Kidney tubule cell (primary cell): ENCODE measurements around the gene EWSR1.

Experiments
- DNase-seq: peaks from one replicate; pipeline ENCODE4 v3.0.0-alpha.2; 2018; ENCODE audit warnings: low spot score

EWSR1 gene

DNA sequence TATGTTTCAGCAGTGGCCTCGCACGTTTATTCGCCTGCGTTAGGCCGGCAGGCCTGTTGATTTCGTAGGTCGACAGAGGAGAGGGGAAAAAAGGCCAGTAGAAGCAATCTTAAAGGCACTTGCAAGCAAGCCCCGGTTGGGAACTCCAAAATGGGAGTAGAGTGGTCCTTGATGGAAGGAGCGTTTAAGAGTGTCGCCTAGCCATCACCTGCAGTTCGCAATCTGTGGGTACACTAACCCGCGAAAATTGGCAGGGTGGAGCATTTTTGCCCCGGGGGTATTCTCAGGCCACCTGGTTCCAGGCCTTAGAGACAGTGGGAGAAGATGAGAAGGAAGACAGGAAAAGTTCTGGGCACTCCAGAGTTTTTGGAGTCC is 1.1 kb downstream of the EWSR1 start:
- DNase-seq = no peak

DNA sequence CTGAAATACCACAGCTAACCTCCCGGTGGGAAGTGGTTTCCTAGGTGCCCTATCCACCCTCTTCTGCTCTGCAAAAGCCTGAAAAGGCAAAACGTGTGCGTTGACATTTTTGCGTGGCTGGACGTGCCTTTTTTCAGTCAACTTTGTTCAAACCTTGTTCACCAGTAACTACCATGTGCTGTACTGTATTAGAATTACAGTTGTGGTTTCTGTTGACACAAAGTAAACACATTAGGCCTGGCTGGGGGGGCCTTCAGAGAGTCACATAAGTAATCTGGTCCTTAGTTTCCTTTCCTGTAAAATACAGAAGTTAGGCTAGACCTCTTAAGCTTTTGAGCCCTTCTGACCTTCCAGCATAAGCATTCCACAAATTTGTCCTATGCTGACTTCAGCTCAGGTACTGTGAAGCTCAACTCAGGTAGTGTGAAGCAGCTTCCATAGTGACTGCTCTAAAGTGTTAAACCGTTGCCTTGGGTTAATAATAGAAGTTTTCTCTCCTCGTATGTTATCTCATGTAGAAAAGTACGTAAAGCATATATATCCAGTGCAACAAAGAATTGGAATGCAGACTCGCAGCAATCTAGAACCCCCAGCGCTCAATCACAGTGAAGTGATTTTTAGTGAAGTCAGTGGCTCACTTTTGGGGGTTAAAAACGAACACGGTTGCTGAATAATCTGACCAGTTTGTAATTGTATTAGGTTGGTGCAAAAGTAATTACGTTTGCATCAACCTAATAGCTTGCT is 1.8 kb downstream of the EWSR1 start:
- peak; percentile 29 for DNase-seq

DNA sequence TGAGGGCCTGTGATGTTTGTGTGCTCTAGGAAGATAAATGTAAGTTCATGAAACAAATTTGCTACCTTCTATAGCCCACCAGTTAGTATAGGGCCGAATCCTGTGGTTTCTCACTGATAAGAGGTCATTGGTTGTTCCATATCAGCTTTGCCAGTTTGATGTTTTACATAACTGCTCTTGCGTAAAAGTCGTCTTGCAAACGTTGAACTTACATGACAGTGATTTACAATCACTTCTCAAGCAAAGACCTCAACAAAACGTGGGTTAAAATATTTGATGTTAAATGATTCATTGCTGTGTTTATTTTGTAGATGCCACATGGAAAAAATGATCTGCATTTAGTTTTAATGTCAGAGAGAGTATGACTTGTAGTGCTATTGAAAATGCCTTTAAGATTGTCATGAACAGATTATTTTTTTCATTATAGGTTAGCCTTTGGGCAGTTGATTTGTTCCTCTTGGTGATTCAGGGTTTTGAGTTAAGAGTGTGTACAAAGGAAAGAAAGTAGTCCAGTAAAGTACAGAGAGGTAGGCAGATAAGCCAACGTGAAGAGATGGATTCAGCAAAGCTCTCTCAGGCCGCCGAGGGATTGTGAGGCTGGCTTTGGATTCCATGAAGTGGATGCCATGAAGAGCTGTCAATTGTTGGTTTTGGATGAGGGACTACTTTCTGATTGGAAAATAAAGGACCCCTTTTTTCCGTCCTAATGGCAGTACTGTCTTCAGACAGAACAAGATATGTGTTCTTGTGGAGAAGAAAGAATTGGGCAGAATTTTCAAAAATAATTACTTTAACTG is 2.6 kb downstream of the EWSR1 start:
- DNase-seq = peak; percentile 50

DNA sequence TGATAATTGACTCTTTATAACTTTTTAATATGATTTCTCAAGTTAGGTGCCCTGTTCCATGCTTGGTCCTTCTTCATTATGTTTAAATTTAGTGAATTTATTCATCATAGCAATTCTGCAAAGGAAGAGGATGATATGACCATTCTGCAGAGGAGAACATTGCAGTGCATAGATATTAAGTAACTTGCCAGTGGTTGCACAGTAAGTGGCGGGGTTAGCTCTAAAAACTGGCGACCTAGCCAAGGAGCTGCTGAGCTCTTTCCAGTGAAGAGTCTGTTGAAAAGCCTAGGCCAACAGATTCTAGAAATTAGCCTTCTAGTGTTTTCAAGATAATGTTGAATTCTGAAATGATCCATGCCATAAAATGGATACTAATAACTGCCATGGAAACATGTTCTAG is 4.6 kb downstream of the EWSR1 start:
- DNase-seq = no peak

DNA sequence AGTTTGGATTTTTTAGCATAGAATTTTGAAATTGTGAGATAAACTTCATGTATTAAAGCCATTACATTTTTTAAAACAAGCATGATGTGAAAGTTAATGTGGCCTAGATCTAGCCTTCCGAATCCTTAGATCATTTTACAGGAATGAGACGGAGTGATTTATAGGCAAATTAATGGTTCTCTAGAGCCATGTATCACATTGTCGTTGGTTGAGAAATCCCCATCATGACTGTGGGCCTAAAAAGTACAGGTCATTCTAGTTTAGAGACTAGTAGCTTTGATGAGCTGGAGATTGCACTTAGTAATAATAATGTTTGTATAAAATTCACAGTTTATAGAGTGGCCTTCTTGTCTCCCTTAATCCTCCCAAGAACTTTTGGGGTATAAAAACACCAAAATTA is 7.1 kb downstream of the EWSR1 start:
- peak; percentile 16 for DNase-seq

DNA sequence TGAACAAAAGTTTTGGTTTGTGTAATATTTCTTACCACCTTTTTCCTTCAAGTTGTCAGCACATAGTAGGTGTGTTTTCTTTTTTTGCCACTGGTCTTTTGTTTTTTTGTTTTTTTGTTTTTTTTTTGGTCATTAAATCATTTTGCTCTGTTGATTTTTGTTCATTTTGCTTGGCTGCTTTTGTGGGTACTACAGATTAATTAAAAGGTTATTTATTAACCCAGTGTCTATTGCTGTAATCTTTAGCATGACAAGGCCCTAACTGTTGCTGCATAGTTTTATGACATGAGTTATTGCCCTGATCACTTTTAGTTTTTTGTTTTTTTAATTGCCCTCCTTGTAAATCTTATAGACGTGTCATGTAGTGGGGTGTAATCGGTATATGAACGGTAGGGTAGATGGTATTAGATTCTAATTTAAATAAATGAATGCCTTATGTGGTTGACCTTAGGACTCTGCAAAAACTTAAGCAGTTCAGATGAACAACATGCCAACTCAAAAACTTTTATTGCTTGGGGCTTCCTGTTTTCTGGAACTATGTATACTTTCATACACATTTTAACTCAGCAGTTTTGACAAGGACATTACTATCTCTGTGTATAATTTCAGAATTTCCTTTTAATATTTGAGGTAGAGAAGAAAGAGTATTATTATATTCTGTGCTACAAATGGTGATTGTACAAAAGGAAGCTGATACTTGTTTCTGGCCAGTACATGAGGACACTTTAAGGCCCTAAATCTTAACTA is 7.9 kb downstream of the EWSR1 start:
- DNase-seq = peak; percentile 48

DNA sequence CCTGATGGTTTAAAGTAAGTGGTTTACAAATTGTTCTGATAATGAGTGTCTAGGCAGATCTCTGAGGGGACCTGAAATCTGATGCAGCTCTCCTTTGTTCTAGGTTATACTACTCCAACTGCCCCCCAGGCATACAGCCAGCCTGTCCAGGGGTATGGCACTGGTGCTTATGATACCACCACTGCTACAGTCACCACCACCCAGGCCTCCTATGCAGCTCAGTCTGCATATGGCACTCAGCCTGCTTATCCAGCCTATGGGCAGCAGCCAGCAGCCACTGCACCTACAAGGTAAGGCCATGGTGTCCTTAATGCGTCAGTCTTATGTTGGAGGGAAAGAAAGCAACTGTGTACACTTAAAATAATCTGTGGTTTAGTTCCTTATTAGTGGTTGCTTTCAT is 9.9 kb downstream of the EWSR1 start:
- DNase-seq = no peak

DNA sequence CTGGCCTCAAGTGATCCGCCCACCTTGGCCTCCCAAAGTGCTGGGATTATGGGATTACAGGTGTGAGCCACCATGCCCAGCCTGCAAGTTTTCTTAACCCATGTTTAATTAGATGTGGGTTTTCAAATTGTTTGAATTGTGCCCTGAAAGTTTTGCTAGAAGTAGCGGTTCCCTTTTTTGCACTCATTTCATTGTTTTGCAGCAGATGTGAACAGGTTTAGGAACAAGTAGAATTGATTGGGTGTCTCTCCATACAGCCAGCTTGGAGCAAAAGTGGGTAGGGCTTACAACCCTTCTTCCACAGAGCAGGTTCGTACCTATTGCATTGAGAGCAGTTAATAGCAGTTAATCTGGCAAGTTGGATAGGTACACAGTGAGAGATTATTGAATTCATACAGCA is 16.1 kb downstream of the EWSR1 start:
- no peak for DNase-seq

DNA sequence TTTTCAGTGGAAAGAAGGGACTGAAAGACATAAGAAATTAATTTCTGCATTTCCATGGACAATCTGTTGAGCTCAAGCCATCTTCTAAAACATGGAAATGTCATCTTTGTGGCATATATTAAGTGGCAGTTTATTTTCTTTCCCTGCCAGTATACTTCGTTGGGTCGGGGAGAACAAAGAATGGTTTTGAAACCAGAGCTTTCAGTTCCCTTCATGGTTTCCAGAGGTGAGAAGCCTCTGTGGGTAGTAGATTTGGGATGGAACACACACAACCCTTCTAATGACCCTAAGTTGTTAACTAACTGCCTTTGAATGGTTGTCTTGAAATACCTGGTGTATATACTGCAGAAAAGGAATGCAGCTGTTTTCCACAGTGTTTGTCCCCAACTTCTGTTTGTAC is 20.8 kb downstream of the EWSR1 start:
- DNase-seq = no peak

DNA sequence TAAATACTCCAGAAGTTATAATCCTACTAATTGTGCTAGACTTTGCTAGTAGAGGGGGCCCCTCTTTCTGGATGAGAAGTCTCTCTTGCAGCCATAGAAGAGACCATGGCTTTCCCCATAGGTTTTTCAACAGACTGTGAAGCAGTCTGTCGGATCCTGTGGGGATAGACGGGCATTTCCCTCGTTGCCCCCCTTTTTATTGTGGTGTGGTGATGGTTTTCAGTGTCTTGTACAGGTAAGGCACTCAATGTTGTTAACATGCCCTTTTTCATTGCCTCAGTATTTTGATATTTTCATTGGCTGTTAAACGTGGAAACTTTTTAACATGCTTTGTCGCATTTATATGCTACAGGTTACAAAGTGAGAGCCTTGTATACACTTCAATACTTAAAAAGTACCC is 22.0 kb downstream of the EWSR1 start:
- no peak for DNase-seq

DNA sequence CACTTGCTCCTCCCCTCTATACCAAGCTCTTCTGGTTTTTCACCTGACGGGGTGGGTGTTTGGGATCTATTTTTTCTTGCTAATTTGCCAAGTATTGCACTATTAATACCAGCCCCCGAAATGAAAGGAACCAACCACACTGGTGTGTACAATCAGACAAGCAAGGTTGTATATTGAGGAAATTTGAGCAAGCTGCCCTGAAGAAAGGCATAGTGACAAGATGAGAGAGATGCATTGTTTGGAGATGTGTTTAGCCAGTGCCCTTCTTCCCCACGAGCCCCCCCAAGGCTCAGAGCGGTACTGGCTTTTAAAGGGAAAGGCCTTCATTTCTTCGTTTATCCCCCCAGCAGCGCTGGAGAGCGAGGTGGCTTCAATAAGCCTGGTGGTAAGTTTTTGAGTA is 23.1 kb downstream of the EWSR1 start:
- DNase-seq = no peak

DNA sequence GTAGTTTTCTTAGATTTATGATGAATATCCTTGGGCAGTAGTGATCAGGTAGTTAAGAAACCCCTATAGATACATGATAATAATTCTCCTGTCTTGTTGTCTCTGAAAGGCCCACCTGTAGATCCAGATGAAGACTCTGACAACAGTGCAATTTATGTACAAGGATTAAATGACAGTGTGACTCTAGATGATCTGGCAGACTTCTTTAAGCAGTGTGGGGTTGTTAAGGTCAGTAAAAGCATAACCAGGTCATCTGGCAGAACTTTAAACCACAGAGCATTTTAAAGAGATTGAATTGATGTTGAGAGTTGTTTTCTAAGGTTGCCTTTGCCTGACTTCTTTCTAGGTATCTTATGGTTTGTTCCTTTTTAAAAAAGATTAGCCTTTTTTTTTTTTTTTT is 24.3 kb downstream of the EWSR1 start:
- DNase-seq = no peak

DNA sequence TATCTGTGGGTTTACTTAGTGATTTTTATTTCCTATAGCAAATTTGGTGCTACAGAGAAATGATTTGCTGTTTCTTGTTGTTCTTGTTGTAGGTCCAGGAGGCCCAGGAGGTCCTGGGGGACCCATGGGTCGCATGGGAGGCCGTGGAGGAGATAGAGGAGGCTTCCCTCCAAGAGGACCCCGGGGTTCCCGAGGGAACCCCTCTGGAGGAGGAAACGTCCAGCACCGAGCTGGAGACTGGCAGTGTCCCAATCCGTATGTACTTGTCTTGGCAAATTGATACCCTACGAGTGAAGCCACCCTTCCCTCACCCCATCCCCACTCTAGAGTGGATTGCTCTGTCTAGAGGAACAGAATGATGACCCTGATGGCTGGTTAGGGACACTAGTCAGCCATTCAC is 30.6 kb downstream of the EWSR1 start:
- no peak for DNase-seq

DNA sequence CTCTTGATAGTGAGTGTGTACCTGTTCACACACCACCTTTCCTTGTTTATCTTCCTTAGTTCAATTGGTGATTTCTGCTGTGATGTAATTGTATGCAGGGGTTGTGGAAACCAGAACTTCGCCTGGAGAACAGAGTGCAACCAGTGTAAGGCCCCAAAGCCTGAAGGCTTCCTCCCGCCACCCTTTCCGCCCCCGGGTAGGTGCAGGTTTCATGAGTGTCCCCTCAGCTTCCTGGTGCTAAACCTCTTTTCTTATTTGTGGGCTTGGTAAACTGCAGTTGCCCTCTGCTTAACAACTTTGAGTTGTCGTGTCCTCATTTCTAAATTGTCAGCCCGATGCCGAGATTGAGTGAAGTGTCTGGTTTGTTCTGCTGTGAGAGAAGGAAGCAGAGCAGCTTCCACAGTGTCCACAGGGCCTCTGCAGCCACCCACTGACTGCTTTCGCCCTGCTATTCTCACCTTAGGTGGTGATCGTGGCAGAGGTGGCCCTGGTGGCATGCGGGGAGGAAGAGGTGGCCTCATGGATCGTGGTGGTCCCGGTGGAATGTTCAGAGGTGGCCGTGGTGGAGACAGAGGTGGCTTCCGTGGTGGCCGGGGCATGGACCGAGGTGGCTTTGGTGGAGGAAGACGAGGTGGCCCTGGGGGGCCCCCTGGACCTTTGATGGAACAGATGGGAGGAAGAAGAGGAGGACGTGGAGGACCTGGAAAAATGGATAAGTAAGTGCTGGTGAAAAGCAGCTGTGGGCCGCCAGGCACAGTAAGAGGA is 31.2 kb downstream of the EWSR1 start:
- no peak for DNase-seq

DNA sequence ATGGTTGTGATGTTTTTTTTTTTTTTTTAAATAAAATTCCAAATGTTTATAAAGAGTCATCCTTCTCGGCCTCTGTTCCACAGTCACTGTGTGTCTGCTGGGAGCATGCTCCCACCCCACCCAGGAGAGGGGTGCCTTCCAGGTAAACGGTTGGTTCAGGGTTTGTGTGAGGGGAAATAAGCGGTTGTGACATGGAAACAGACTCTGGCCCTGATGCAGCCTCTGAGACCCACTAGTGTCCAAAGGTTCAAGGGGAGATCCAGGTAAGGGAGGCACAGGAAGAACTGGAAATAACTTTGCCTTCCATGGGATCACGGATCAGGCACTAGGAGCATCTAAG is 32.4 kb downstream of the EWSR1 start:
- DNase-seq = no peak

DNA sequence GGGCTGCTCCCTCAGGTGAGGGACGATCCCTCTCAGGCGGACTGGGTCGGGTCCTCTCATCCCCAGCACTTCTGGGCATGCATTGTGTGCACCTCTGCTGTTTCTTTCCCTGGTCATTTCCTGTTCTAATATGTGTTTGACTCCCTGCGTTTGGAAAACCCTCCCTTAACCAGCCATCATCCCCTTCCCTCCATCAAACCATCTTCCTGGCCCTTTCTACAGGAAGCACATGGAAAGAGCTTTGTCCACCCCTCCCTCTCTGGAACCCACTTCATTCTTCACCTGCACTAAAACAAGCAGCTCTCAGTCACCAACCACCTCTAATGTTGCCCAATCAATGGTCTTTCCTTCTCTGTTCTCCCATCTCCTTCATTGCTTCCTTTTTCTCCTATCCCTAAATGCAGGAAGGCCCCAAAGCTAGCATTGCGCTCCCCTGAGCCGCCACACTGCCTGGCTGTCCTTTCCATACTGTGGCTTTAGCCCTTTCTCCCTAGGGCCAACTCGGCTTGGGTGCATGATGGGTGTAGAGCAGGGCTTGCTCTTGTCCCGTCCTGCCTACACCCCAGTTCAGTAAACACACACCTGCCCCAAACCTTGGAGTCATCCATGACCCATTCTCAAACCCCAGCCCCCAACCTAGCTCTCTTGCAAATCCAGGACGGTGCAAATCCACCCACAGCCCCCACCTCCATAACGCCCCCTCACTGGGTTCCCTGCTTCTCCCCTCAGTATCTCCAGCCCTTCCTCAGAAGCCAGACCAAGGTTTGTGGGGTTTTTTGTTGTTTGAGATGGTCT is 32.9 kb downstream of the EWSR1 start:
- DNase-seq = no peak

DNA sequence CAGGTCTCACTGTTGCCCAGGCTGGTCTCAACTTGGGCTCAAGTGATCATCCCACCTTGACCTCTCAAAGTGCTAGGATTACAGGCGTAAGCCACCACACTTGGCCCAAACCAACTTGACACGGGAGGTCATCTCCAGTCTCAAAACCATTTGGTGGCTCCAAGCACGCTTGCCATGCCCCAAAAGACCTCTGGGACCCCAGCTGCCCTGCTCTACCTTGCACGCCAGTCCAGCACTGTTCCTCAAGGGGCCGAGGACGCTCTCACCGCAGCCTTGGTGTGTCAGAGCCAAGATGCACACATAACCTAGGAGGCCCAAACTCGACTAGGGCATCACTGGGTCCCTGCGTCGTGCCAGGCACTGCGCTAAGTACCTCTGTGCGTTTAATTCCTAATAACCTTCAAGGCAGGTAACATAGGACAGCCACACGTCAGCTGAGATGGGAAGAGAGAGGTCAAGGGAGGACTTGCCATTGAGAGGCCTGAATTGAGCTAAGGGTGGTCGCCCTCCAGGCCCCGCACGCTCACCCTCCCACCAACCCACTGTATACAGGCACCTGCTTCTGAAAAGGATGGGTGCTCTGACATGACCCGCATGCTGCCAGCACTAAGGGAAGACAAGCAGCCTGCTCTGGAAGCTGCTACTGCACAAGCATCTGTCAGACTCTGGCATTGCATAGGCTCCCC is 33.8 kb downstream of the EWSR1 start:
- no peak for DNase-seq

DNA sequence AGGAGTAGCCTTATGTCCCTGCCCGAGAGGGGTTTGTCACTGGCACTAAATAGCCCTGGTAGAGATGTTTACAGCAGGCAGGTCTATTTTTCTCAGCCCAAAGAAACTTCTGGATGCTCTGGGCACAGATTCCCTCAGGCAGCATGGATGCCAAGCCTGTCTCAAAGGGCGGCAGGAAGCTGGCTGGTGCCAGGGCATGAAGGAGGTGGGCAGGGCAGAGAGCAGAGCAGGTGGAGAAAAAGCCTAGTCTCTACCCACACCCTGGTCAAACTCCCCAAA is 34.3 kb downstream of the EWSR1 start:
- no peak for DNase-seq

DNA sequence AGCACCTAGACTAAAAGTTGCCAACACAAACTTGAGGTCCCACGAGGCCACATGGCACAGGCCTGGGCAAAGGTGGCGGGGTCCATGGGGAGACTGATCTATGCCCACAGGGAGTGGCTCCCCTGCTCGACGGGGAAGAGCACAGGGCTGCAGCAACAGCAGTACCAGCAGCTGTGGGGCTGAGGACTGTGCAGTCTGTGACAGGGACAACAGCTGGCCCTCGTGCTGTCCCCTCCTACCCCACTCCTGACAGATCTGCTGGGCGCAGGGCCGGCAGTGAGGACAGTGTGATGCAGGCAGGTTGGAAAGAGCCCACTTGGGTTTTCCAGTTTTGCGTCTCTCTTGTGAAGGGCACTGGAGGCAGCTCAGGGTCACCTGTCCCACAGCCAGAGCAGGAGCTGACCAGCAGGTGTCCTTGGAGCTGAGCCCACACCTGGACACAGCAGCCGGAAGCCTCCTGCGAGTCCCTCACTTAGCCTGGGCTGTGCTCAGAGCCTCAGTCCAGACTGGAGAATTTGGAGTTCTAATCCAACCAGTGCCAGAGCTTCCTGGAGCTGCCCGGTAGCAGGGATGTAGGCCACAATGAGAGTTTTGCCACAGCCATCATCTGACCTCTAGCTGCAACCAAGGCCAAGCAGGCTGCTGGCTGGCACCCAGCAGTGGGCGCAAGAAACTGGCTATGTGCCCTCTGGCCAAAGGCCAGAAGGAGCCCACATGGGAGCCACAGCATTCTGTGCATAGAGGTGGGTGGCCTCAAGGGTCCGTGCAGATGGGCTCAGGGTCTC is 34.8 kb downstream of the EWSR1 start:
- no peak for DNase-seq

DNA sequence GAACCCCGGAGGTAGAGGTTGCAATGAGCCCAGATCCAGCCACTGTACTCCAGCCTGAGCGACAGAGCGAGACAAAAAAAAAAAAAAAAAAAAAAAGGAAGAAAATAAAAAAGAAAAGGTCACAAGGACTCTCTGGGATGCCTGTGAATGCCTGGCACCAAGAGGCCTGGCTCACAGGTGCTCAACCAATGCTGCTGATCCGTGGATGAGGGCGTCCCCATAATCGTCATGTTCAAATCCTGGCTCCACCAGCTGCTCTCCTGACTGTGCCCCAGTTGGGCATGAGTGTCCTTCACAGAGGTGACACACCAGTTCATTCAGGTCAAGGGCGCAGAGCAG is 37.7 kb downstream of the EWSR1 start:
- DNase-seq = no peak
